ENCODE measurements around the gene AASDH. TPM values are rescaled to one million over a fixed set of nuclear protein-coding genes. Genes with fewer than 3 reads are reported as not detected.

The AASDH gene
- total RNA-seq, 1 experiment from 2014 or later: 11.5 TPM

DNA sequence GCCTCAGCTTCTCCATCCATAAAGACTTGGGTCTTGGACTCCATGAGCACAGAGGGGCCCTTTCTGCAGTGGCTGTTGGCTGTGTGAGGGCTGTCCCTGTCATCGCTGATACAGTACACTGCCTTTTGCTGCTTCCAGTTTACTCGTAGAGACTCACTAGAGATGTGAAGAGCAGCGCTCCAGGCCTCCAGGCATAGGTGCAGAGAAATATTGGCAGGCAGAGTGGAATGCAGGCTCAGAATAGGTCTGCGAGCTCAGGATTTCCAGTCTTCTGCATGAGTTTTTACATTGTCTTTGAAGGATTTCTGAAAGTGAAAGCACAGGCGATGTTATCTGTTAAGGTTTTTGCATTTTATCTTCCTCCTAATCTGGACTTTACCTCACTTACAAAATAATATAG lies 97.4 kb downstream of the AASDH start:
- TF ChIP-seq, protein P1, sequence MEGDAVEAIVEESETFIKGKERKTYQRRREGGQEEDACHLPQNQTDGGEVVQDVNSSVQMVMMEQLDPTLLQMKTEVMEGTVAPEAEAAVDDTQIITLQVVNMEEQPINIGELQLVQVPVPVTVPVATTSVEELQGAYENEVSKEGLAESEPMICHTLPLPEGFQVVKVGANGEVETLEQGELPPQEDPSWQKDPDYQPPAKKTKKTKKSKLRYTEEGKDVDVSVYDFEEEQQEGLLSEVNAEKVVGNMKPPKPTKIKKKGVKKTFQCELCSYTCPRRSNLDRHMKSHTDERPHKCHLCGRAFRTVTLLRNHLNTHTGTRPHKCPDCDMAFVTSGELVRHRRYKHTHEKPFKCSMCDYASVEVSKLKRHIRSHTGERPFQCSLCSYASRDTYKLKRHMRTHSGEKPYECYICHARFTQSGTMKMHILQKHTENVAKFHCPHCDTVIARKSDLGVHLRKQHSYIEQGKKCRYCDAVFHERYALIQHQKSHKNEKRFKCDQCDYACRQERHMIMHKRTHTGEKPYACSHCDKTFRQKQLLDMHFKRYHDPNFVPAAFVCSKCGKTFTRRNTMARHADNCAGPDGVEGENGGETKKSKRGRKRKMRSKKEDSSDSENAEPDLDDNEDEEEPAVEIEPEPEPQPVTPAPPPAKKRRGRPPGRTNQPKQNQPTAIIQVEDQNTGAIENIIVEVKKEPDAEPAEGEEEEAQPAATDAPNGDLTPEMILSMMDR (conservative IDR thresholded peaks at IDR 0.05): no peak
- TF ChIP-seq EZH2 (IDR thresholded peaks at IDR 0.05; ENCODE audit: low read depth): no peak
- POLR2A ChIA-PET (ENCODE audit: unreplicated experiment): interaction anchor here (0.6 kb wide), 1 partner anchor 341 kb away, joined by 4 read pairs; the partner anchor contains the start of gene CEP135
- intact Hi-C loops (cut with micrococcal nuclease; ENCODE audit: unreplicated experiment): no loop called here

DNA sequence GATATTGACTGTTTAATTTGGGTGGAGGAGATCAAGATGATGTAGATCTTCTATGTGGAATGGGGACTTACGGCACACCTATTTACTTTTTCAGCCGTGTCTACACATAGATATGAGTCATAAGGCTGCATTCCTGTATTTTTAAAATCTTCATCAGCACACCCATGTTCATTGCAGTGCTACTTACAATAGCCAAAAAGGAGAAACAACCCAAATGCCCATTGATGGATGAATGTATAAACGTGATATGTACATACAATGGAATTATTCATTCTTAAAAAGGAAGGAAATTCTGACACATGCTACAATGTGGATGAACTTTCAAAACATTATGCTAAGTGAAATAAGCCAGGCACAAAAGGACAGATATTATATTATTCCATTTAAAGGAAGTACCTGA lies 98.6 kb downstream of the AASDH start:
- BruUV-seq (replicated peaks): no TSS peak
- H3K4me2 ChIP-seq: no peak overlapping the region
- TF ChIP-seq, protein P1 (conservative IDR thresholded peaks at IDR 0.05): no peak
- no peak for TF ChIP-seq EZH2 (IDR thresholded peaks at IDR 0.05; ENCODE audit: low read depth)
- no peaks in the 10 kb centered on the region for H3K36me3 ChIP-seq (ENCODE audit: low read depth)
- H4K20me1 ChIP-seq (ENCODE audit: insufficient read depth): no peaks in the 10 kb centered on the region
- no peak for DNase-seq
- no peaks in the 10 kb centered on the region for H3F3A ChIP-seq (ENCODE audit: insufficient read depth, low read depth)
- H3K79me2 ChIP-seq (ENCODE audit: low read depth): no peaks in the 10 kb centered on the region
- ChIA-PET CTCF (no interaction called here), POLR2A (ENCODE audit: unreplicated experiment) (no interaction called here)
- H3K4me1 ChIP-seq (replicated peaks; ENCODE audit: insufficient read depth): no peaks in the 10 kb centered on the region
- H3K27ac ChIP-seq: no peak overlapping the region
- intact Hi-C loops (cut with micrococcal nuclease; ENCODE audit: unreplicated experiment): no loop called here
- no peaks in the 10 kb centered on the region for H3K9me3 ChIP-seq (ENCODE audit: insufficient read depth, low read depth)
- H3K27me3 ChIP-seq (ENCODE audit: insufficient read depth, low read depth): no peaks in the 10 kb centered on the region
- H3K9me2 ChIP-seq (ENCODE audit: insufficient read depth): no peaks in the 10 kb centered on the region
- H3K4me3 ChIP-seq: no peak overlapping the region
- no peak overlapping the region for H2AFZ ChIP-seq

More for the DNA sequence above, 97.4 kb downstream of the AASDH start:
- Histone ChIP-seq H2AFZ (no peak overlapping the region), H4K20me1 (ENCODE audit: insufficient read depth) (no peaks in the 10 kb centered on the region), H3K79me2 (ENCODE audit: low read depth) (no peaks in the 10 kb centered on the region), H3K27ac (no peak overlapping the region), H3K4me1 (replicated peaks; ENCODE audit: insufficient read depth) (no peaks in the 10 kb centered on the region), H3K9me3 (ENCODE audit: insufficient read depth, low read depth) (no peaks in the 10 kb centered on the region), H3F3A (ENCODE audit: insufficient read depth, low read depth) (no peaks in the 10 kb centered on the region), H3K9me2 (ENCODE audit: insufficient read depth) (no peaks in the 10 kb centered on the region), H3K4me3 (no peak overlapping the region), H3K36me3 (ENCODE audit: low read depth) (no peaks in the 10 kb centered on the region), H3K27me3 (ENCODE audit: insufficient read depth, low read depth) (no peaks in the 10 kb centered on the region), H3K4me2 (0 out of 2 replicates have a peak overlapping the region, but pooled peaks have one; percentile 13)
- CTCF ChIA-PET: no interaction called here
- peak in 1 of 2 experiments; percentile 3 for DNase-seq
- BruUV-seq (replicated peaks): no TSS peak

Other genes starting within 250 kb of the AASDH start
- gene PPAT, start 48.1 kb upstream of the AASDH start, total RNA-seq (2021): 21.3 and 22.5 TPM in 2 replicates
- gene PAICS, start 48.8 kb upstream of the AASDH start, total RNA-seq (2021): 78.6 and 106 TPM in 2 replicates
- 72.8 and 92.4 TPM in 2 replicates for gene SRP72, start 80.1 kb upstream of the AASDH start, total RNA-seq (2021)
- gene ARL9, start 118.3 kb upstream of the AASDH start, total RNA-seq (2021): not detected in 2 replicates